Measurements from ENCODE around the gene NXPH2. TPM values are rescaled to one million over a fixed set of nuclear protein-coding genes. Genes with fewer than 3 reads are reported as not detected.
A peak's percentile ranks its signal among the peaks of the same experiment; 100 is the strongest.

Gene NXPH2
- total RNA-seq, 1 experiment from 2014 or later, result not detected

DNA sequence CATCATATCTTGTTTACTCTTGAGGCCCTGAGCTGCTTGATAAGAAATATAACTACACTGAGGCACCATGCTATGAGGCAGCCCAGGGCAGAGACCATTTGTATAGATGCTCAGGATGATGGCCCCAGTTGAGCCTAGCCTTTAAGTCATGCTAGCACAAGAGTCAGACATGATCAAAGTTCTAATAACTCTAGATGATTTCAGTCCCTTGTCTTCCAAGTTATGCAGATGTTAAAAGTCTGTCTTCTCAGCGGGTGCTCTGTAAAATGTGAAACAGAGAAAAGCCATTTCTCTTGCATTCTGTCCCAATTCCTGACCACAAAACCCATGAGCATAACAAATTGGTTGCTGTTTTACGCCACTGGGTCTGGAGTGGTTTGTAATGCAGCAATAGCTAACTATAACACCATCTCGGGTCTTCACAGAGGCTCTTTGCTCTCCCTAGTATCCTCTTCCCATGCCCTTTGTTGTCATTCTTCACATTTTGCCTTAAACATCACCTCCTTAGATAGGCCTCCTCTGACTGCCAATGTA, 49.6 kb downstream of the NXPH2 start:
- H3K27me3 ChIP-seq, result no peaks in the 10 kb centered on the region; the same call in 1 of the 2 replicates
- H3K9me3 ChIP-seq (replicated peaks), result no peaks in the 10 kb centered on the region
- H3K4me3 ChIP-seq, result no peak overlapping the region
- H3K27ac ChIP-seq, result no peak overlapping the region
- DNase-seq, result no peak
- no peaks in the 10 kb centered on the region for H3K4me1 ChIP-seq
- H3K36me3 ChIP-seq, result no peaks in the 10 kb centered on the region

DNA sequence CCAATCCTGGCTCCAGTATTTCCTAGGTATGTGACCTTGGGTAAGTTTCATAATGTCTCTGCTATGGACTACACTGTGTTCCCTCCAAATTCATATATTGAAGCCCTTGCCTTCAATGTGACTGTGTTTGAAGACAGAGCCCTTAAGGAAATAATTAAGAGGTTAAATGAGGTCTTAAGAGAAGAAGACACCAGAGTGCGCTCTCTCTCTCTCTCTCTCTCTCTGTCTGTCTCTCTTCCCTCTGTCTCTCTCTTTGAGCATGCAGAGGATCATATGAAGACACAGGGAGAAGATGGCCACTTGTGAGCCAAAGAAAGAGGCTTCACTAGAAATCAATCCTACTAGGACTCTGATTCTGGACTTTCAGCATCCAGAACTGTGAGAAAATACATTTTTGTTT, 52.2 kb downstream of the NXPH2 start:
- Histone ChIP-seq H3K27ac (no peak overlapping the region), H3K27me3 (peaks cover 3% of the 10 kb centered on the region; the same call in 1 of the 2 replicates), H3K36me3 (no peaks in the 10 kb centered on the region), H3K4me3 (no peak overlapping the region), H3K9me3 (replicated peaks) (no peaks in the 10 kb centered on the region; the same call in 1 of the 2 replicates), H3K4me1 (peaks cover 12% of the 10 kb centered on the region)
- DNase-seq, result no peak

- Histone ChIP-seq H3K36me3 (no peaks in the 10 kb centered on the region), H3K4me1 (peaks cover 12% of the 10 kb centered on the region), H3K4me3 (no peak overlapping the region), H3K27me3 (0 out of 2 replicates have a peak, but pooled peaks cover 3% of the 10 kb centered on the region), H3K9me3 (replicated peaks) (no peaks in the 10 kb centered on the region; the same call in 1 of the 2 replicates), H3K27ac (no peak overlapping the region)
- no peak for DNase-seq
These were observed 53.5 kb downstream of the NXPH2 start for GRCh38 chr2:138726681-138727080.

DNA sequence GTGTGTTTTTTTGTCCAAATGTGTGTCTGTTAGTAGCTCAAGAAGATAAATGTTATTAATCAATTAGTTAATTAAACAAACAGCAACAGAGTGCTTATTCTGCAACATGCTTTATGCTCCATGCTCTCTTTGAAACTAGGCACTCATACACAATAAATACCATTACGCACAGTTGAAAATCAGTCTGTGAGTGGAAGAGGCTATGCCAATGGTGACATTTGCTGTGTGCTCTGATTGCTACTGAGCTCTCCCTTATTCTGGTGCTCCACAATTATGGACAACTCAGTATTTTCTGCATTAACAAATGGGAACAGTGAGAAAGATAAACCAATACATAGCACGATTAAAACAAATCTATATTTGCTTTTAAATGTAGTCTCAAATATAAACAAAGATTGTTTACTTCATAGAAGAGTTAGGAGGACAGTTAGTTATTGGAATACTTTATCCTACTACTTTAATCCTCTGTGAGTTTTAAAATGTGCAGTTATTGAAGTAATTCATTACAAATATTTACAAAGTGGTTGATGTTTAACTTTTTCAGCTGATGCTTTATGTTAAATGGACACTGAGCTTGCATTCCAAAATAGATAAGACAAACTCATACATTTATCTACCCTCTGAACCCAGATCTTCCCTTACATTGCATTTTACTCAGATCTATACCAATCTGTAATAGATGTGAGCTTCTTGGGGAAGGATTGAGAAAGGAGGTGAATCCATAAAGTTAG, 55.3 kb downstream of the NXPH2 start:
- Histone ChIP-seq H3K4me3 (no peak overlapping the region), H3K36me3 (no peaks in the 10 kb centered on the region), H3K27ac (no peak overlapping the region), H3K4me1 (peaks cover 12% of the 10 kb centered on the region), H3K9me3 (replicated peaks) (no peaks in the 10 kb centered on the region; the same call in 1 of the 2 replicates), H3K27me3 (0 out of 2 replicates have a peak, but pooled peaks cover 3% of the 10 kb centered on the region)
- no peak for DNase-seq

- no peak overlapping the region for H3K27ac ChIP-seq
- H3K4me3 ChIP-seq, result no peak overlapping the region
- no peaks in the 10 kb centered on the region; the same call in 1 of the 2 replicates for H3K9me3 ChIP-seq (replicated peaks)
- peaks cover 12% of the 10 kb centered on the region for H3K4me1 ChIP-seq
- no peaks in the 10 kb centered on the region for H3K36me3 ChIP-seq
- no peak for DNase-seq
- 0 out of 2 replicates have a peak, but pooled peaks cover 3% of the 10 kb centered on the region for H3K27me3 ChIP-seq
These were observed 55.9 kb downstream of the NXPH2 start for GRCh38 chr2:138724327-138724726.

GRCh38 chr2:138723196-138723987, 56.8 kb downstream of the NXPH2 start:
- Histone ChIP-seq H3K9me3 (replicated peaks) (no peaks in the 10 kb centered on the region; the same call in 1 of the 2 replicates), H3K4me3 (no peak overlapping the region), H3K27ac (no peak overlapping the region), H3K36me3 (no peaks in the 10 kb centered on the region), H3K4me1 (peaks cover 12% of the 10 kb centered on the region), H3K27me3 (0 out of 2 replicates have a peak, but pooled peaks cover 3% of the 10 kb centered on the region)
- DNase-seq, result peak; percentile 24 to 50

- no peak for DNase-seq
- H3K4me1 ChIP-seq, result peaks cover 12% of the 10 kb centered on the region
- H3K36me3 ChIP-seq, result no peaks in the 10 kb centered on the region
- H3K9me3 ChIP-seq (replicated peaks), result no peaks in the 10 kb centered on the region; the same call in 1 of the 2 replicates
- H3K4me3 ChIP-seq, result no peak overlapping the region
- 0 out of 2 replicates have a peak, but pooled peaks cover 3% of the 10 kb centered on the region for H3K27me3 ChIP-seq
- H3K27ac ChIP-seq, result no peak overlapping the region
These were observed 57.9 kb downstream of the NXPH2 start for GRCh38 chr2:138722316-138722715.

DNA sequence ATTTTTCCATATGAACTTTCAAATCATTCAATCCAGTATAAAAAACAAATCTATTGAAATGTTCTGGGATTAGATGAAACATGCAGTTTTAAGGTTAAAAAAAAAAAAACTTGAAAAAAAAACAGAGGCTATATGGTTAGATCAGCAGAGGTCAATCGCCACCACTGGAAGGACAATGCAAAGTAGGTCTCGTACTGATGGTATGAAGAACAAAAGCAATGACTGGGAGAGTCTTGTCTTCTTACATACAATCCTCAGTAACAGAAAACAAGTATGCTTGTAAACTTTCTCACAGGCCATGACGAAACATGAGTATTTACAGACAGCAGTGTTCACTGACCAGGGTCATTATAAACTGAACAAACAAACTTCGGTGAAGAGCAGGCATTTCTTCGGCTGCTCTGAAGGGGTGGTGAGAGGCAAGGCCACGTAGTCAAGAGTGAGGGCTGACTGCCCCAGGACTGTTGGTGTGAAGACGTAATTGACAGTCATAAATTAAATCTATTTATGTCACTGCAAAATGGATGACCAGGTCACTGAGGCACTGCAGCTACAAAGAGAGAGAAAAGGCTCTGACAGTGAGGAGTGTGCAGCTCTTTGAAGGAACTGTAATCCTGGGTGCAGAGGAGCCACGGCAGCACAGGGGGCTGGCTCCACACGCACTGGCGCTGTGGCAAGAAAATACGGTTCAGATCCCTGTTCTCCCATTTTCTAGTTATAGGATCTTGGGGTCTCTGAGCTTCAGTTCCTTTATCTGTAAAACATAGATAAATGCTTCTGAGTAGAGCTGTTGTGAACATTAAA, 60.0 kb downstream of the NXPH2 start:
- Histone ChIP-seq H3K27ac (no peak overlapping the region), H3K4me1 (peaks cover 12% of the 10 kb centered on the region), H3K9me3 (replicated peaks) (no peaks in the 10 kb centered on the region; the same call in 1 of the 2 replicates), H3K36me3 (no peaks in the 10 kb centered on the region), H3K27me3 (0 out of 2 replicates have a peak, but pooled peaks cover under 1% of the 10 kb centered on the region), H3K4me3 (no peak overlapping the region)
- no peak for DNase-seq

GRCh38 chr2:138718405-138718804, 61.8 kb downstream of the NXPH2 start:
- H3K4me1 ChIP-seq, result no peaks in the 10 kb centered on the region; the same call in 1 of the 2 replicates
- H3K27ac ChIP-seq, result no peak overlapping the region
- no peaks in the 10 kb centered on the region for H3K9me3 ChIP-seq (replicated peaks)
- H3K27me3 ChIP-seq, result no peaks in the 10 kb centered on the region
- no peak overlapping the region for H3K4me3 ChIP-seq
- no peak for DNase-seq
- H3K36me3 ChIP-seq, result no peaks in the 10 kb centered on the region

GRCh38 chr2:138716183-138716582, 64.0 kb downstream of the NXPH2 start:
- no peak for DNase-seq
- Histone ChIP-seq H3K9me3 (replicated peaks) (no peaks in the 10 kb centered on the region), H3K4me3 (no peak overlapping the region), H3K36me3 (no peaks in the 10 kb centered on the region), H3K27ac (no peak overlapping the region), H3K4me1 (no peaks in the 10 kb centered on the region; the same call in 1 of the 2 replicates), H3K27me3 (no peaks in the 10 kb centered on the region)

DNA sequence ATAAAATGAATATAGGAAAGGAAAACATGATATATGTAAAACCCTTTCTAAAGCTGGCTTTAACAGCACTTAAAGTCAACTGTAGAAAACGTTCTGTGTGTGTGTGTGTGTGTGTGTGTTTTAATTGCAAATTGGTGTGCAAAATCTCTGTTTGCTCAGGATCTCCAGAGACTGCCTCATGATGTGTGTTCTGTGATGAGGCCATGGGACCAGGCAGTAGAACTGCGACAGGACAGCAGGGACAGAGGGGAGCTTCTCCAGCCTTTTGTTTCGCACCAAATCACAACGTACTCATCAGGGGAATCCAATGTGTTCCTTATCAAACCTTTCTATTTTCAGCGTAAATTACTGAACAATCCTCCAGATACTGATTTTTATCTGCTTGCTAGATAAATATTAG, 66.7 kb downstream of the NXPH2 start:
- H3K27ac ChIP-seq, result no peak overlapping the region
- no peak for DNase-seq
- H3K36me3 ChIP-seq, result no peaks in the 10 kb centered on the region
- H3K27me3 ChIP-seq, result no peaks in the 10 kb centered on the region
- H3K9me3 ChIP-seq (replicated peaks), result no peaks in the 10 kb centered on the region
- no peaks in the 10 kb centered on the region for H3K4me1 ChIP-seq
- no peak overlapping the region for H3K4me3 ChIP-seq

DNA sequence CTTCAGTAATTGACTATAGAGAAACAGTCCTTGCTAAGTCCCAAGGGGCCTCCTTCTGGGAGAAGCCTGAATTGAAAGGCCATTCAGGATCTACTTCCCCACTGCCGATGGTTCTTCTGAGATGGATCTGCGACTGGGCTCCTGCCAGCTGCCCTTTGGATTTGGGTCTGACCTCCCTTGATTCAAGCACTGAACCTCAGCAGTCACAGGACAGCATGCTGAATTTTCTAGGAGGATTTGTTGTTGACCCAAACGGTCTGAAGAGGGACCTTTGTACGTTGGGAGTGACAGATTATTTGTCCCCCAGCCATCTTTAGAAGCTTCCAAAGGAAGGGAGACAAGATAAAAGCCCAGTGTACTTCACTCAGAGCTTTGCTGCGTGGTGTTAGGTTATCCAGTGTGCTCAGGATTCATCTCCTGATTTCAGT, 67.1 kb downstream of the NXPH2 start:
- no peak for DNase-seq
- H3K9me3 ChIP-seq (replicated peaks), result no peaks in the 10 kb centered on the region
- H3K4me3 ChIP-seq, result no peak overlapping the region
- H3K27me3 ChIP-seq, result no peaks in the 10 kb centered on the region
- H3K4me1 ChIP-seq, result peaks cover under 1% of the 10 kb centered on the region; the same call in 1 of the 2 replicates
- H3K36me3 ChIP-seq, result no peaks in the 10 kb centered on the region
- H3K27ac ChIP-seq, result no peak overlapping the region

DNA sequence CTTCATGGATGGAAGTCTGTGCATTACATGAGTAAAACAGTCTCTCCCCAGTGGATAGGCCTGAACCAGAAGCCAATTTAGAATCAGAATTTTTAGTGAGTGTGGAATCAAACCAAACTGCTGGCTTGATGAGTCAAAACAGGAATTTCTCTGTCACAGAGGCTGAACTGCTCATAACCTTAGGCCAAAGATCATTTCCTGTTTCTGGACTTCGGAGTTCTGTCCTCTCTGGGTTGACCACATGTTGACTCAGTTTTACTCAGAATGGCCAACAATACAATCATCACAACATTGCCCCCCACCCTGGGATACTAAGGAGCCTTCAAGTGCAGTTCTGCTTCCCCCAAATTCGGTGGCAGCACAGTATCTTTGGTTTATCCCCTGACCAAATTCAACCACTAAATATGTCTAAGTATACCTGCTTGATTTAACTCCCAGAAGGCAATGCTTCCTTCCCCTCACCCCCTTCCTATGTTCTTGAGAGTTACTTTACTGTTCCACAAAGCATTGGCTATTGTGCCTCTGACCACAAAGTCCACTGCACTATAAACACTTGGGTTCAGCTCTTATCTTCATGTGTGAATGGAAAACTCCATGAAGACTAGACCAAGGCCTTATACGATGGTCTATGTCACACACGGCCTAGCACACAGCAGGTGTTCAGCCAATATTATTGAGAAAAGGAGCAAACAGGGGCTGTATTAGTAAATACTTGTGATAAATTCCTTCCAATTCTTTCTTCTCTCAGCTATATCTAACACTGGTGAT, 67.8 kb downstream of the NXPH2 start:
- Histone ChIP-seq H3K27ac (no peak overlapping the region), H3K27me3 (no peaks in the 10 kb centered on the region), H3K36me3 (no peaks in the 10 kb centered on the region), H3K9me3 (replicated peaks) (no peaks in the 10 kb centered on the region), H3K4me3 (no peak overlapping the region), H3K4me1 (peaks cover 7% of the 10 kb centered on the region)
- no peak for DNase-seq
